HepG2 (cell line): ENCODE data around the gene SH3D19. TPM values are rescaled to one million over a fixed set of nuclear protein-coding genes. Genes with fewer than 3 reads are reported as not detected.

Experiments
- BRD4 ChIP-seq: sonication (generic); formaldehyde crosslinking; IDR thresholded peaks from 2 replicates; pipeline ENCODE4 v1.4.0; 2020; ENCODE audit warnings: missing genetic modification reagents
- FOXK2 ChIP-seq: fragments of 450-650 bp; IDR thresholded peaks from 2 replicates; pipeline ENCODE4 v1.6.1; 2016
- HDAC1 ChIP-seq: sonication (generic); formaldehyde crosslinking; IDR thresholded peaks from 2 replicates; pipeline ENCODE4 v1.5.1; 2020; ENCODE audit warnings: mild to moderate bottlenecking, missing genetic modification reagents
- MLLT10 ChIP-seq: sonication (generic); formaldehyde crosslinking; IDR thresholded peaks from 2 replicates; pipeline ENCODE4 v1.4.0; 2020; ENCODE audit warnings: missing genetic modification reagents
- RBM22 ChIP-seq: fragments of 200-400 bp; formaldehyde crosslinking; optimal IDR thresholded peaks from 2 replicates; pipeline ENCODE3; 2017; ENCODE audit warnings: mild to moderate bottlenecking, low read length, moderate library complexity
- RFX5 ChIP-seq: IDR thresholded peaks from 2 replicates; pipeline ENCODE4 v1.6.1; 2011; ENCODE audit warnings: low read depth, low read length, improper control_type of control experiment
- SMAD9 ChIP-seq: sonication (generic); formaldehyde crosslinking; IDR thresholded peaks from 2 replicates; pipeline ENCODE4 v1.5.1; 2020; ENCODE audit warnings: mild to moderate bottlenecking, missing genetic modification reagents
- STAT5B ChIP-seq: sonication (generic); formaldehyde crosslinking; IDR thresholded peaks from 2 replicates; pipeline ENCODE4 v1.4.0; 2020; ENCODE audit warnings: missing genetic modification reagents
- THYN1 ChIP-seq: sonication (generic); formaldehyde crosslinking; IDR thresholded peaks from 2 replicates; pipeline ENCODE4 v1.8.1; 2023; ENCODE audit warnings: low read depth, mild to moderate bottlenecking, moderate library complexity, missing genetic modification reagents, borderline replicate concordance
- TIGD3 ChIP-seq: sonication (generic); formaldehyde crosslinking; IDR thresholded peaks from 2 replicates; pipeline ENCODE4 v1.5.1; 2020; ENCODE audit warnings: mild to moderate bottlenecking, missing genetic modification reagents, borderline replicate concordance
- TOPORS ChIP-seq: sonication (generic); formaldehyde crosslinking; IDR thresholded peaks from 2 replicates; pipeline ENCODE4 v1.8.0; 2023; ENCODE audit warnings: mild to moderate bottlenecking, missing genetic modification reagents
- ZBED4 ChIP-seq: sonication (generic); formaldehyde crosslinking; IDR thresholded peaks from 2 replicates; pipeline ENCODE4 v1.4.0; 2020; ENCODE audit warnings: missing genetic modification reagents, borderline replicate concordance
- ZBTB21 ChIP-seq: sonication (generic); formaldehyde crosslinking; IDR thresholded peaks from 2 replicates; pipeline ENCODE4 v1.4.0; 2020; ENCODE audit warnings: missing genetic modification reagents
- ZNF230 ChIP-seq: sonication (generic); formaldehyde crosslinking; IDR thresholded peaks from 2 replicates; pipeline ENCODE4 v1.4.0; 2020; ENCODE audit warnings: mild to moderate bottlenecking, missing genetic modification reagents
- polyA plus RNA-seq, 8 experiments: library from polyadenylated mRNA; depleted of rRNA in 3 of 8; stranded (reverse) in 7 of 8; unstranded in 1 of 8; fragments of >200 nt; fragmentation: Illumina TruSeq in 4 of 8; extraction: Trizol in 4 of 8; gene quantifications; 2 replicates each; pipeline versions ENCODE4 v1.2.1 to v1.2.3, GENCODE V29; 2011 to 2016; ENCODE audit warnings: low read depth in 4 of 8, missing spikeins in 1 of 8, mixed read lengths in 1 of 8; ENCODE audit not compliant: insufficient read depth in 1 of 8
- total RNA-seq, 5 experiments: library from RNA; depleted of rRNA; stranded (reverse); fragments of >200 nt; fragmentation: Illumina TruSeq; extraction: Trizol; gene quantifications; 2 replicates each; pipeline ENCODE4 v1.2.3, GENCODE V29; 2016; ENCODE audit warnings: low read depth in 1 of 5
- TF ChIP-seq, protein P1 (sequence below): sonication (generic); formaldehyde crosslinking; IDR thresholded peaks from 2 replicates; pipeline ENCODE4 v1.9.0; 2021; ENCODE audit warnings: mild to moderate bottlenecking, missing genetic modification reagents
- TF ChIP-seq, protein P2 (sequence below): sonication (generic); formaldehyde crosslinking; IDR thresholded peaks from 2 replicates; pipeline ENCODE4 v1.4.0; 2020; ENCODE audit warnings: missing genetic modification reagents

Gene SH3D19
- total and polyA plus RNA-seq, 2 of the 13 experiments (the other 11 are each of a cell fraction or from before 2014, with no cell fraction given), result 31.2 to 38.0 TPM

DNA sequence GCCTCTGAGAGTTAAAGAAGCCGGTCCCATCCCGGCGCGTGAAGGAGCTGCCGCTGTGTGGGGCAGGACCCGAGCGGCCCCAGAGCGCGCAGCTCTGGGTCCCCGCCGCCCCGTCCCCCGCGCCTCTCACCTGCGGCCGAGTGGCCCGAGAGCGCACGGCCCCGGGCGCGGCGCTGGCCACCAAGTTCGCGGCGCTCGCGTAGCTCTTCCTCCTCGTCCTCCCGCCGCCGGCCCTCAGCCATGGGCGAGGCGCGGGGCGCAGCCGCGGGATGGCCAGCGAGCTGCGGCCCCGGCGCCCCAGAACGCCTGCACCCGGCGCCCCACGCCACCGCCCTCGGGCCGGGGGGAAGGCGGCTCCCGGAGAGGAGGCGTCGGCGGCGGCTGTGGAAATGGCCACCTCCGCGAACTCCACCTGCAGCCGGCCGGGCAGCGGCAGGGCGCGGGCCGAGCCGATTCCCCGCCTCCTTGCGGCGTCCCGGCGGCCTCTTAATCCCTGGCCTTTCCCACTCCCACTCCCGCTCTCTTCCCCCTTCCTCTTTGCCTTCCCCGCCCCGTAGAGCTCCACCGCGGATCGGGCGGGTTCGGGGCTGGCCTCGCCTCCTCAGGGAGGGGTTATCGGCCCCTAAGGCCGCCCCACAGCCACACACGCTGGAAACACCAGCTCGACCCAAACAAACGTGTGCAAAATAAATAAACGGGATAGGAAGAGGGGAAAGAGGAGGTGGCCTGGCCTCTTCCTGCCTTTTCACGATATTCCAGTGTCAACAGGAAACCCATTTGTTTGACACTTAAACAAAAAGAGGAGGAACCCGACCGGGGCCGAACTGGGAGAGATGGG lies at the start of gene SH3D19 (continued):
- TF ChIP-seq, protein P1, sequence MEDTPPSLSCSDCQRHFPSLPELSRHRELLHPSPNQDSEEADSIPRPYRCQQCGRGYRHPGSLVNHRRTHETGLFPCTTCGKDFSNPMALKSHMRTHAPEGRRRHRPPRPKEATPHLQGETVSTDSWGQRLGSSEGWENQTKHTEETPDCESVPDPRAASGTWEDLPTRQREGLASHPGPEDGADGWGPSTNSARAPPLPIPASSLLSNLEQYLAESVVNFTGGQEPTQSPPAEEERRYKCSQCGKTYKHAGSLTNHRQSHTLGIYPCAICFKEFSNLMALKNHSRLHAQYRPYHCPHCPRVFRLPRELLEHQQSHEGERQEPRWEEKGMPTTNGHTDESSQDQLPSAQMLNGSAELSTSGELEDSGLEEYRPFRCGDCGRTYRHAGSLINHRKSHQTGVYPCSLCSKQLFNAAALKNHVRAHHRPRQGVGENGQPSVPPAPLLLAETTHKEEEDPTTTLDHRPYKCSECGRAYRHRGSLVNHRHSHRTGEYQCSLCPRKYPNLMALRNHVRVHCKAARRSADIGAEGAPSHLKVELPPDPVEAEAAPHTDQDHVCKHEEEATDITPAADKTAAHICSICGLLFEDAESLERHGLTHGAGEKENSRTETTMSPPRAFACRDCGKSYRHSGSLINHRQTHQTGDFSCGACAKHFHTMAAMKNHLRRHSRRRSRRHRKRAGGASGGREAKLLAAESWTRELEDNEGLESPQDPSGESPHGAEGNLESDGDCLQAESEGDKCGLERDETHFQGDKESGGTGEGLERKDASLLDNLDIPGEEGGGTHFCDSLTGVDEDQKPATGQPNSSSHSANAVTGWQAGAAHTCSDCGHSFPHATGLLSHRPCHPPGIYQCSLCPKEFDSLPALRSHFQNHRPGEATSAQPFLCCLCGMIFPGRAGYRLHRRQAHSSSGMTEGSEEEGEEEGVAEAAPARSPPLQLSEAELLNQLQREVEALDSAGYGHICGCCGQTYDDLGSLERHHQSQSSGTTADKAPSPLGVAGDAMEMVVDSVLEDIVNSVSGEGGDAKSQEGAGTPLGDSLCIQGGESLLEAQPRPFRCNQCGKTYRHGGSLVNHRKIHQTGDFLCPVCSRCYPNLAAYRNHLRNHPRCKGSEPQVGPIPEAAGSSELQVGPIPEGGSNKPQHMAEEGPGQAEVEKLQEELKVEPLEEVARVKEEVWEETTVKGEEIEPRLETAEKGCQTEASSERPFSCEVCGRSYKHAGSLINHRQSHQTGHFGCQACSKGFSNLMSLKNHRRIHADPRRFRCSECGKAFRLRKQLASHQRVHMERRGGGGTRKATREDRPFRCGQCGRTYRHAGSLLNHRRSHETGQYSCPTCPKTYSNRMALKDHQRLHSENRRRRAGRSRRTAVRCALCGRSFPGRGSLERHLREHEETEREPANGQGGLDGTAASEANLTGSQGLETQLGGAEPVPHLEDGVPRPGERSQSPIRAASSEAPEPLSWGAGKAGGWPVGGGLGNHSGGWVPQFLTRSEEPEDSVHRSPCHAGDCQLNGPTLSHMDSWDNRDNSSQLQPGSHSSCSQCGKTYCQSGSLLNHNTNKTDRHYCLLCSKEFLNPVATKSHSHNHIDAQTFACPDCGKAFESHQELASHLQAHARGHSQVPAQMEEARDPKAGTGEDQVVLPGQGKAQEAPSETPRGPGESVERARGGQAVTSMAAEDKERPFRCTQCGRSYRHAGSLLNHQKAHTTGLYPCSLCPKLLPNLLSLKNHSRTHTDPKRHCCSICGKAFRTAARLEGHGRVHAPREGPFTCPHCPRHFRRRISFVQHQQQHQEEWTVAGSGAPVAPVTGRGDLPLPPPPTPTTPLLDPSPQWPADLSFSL, result no peak
- TF ChIP-seq BRD4 (CRISPR knock-in tag), result no peak; the same call in 1 of the 2 replicates
- TF ChIP-seq RBM22, result peak; percentile 49
- TF ChIP-seq STAT5B, result peak; percentile 11; the same call in 1 of the 2 replicates
- TF ChIP-seq TIGD3 (CRISPR knock-in tag), result no peak
- TF ChIP-seq ZBTB21 (CRISPR knock-in tag), result no peak
- TF ChIP-seq SMAD9 (CRISPR knock-in tag), result 0 out of 2 replicates have a peak, but pooled peaks have one; percentile 31
- TF ChIP-seq ZNF230 (CRISPR knock-in tag), result no peak
- TF ChIP-seq FOXK2, result peak; percentile 91
- TF ChIP-seq ZBED4 (CRISPR knock-in tag), result peak; percentile 97
- TF ChIP-seq, protein P2, sequence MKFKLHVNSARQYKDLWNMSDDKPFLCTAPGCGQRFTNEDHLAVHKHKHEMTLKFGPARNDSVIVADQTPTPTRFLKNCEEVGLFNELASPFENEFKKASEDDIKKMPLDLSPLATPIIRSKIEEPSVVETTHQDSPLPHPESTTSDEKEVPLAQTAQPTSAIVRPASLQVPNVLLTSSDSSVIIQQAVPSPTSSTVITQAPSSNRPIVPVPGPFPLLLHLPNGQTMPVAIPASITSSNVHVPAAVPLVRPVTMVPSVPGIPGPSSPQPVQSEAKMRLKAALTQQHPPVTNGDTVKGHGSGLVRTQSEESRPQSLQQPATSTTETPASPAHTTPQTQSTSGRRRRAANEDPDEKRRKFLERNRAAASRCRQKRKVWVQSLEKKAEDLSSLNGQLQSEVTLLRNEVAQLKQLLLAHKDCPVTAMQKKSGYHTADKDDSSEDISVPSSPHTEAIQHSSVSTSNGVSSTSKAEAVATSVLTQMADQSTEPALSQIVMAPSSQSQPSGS, result peak; percentile 80; the same call in 1 of the 2 replicates
- 0 out of 2 replicates have a peak, but pooled peaks have one; percentile 83 for TF ChIP-seq THYN1
- TF ChIP-seq RFX5, result no peak
- TF ChIP-seq HDAC1 (CRISPR knock-in tag), result peak; percentile 97
- TF ChIP-seq MLLT10 (CRISPR knock-in tag), result no peak
- 0 out of 2 replicates have a peak, but pooled peaks have one; percentile 28 for TF ChIP-seq TOPORS (CRISPR knock-in tag)
